ENCODE measurements around the gene USP13.

The USP13 gene

DNA sequence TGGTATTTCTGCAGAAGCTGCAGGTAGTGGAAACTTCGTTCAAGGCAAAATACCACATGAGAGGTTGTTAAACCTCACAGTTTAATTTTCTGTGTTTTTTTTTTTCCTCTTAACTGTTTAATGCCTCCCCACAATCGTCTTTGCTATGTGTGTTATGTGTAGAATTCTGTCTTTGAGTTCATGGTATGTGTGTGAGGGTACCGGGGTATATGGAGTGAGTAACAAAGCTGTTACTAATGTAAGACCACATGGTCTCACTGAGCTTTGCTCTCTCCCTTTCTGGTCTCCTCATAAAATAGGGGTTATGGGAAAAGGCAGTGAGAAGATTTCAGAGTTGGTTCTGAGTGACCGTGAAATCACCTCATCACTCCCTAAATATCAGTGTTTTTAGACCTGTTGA is 143.6 kb downstream of the USP13 start:
- DNase-seq (ENCODE audit: low read depth): no peak

DNA sequence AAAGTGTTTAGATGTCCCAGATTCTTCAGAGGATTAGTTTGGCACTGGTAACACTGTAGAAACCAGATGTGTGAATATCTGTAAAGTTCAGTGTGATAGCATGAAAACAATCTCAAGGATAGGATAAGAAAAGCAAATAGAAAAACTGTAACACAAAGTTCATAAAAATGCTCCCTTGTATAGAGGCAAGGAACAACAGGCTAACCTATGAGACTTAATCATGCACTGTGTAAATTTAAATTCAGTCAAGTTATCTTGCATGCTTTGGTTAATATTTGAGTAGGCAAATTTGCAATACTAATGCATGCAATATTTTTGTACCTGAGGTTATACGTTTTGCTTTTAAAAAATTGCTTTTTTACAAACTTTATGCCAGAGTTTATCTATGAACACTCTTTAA is 144.4 kb downstream of the USP13 start:
- no peak for DNase-seq (ENCODE audit: low read depth)

DNA sequence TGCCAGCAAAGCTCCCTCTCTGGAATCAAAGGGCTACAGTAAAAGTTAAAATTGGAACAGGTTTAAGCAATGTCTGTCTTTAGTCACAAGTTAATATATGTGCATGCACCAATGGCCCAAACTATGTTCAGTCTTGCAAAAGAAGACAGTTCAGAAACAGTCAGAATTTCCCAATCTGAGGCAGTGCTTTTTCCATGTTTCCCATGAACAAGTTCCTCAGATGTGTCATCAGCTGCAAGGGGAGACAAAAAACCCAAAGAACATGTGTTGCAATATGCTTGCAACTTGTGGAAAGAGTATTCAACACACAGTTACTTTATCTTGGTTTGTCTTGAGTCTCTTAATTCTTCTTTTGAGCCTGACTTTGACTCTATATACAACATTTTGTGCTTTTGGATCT is 148.4 kb downstream of the USP13 start:
- no peak for DNase-seq (ENCODE audit: low read depth)

DNA sequence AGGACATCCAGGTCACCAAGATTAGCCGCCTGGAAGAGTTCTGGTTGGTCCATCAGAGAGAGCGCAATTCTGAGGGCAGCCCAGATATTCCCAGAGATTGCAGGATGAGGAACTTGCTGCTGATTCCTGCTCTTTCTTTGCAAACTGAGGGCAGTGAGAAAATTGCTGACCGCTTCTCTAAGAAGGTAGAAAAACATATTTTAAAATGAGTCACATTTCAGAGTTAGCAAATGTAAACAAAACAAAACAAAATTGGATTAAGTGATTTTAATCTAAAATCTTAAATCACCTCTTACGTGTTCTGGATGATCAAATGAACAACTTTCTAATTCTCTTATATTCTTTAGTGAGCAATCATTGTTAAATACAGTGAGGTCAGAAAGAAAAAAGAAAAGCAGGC is 149.0 kb downstream of the USP13 start:
- no peak for DNase-seq (ENCODE audit: low read depth)

DNA sequence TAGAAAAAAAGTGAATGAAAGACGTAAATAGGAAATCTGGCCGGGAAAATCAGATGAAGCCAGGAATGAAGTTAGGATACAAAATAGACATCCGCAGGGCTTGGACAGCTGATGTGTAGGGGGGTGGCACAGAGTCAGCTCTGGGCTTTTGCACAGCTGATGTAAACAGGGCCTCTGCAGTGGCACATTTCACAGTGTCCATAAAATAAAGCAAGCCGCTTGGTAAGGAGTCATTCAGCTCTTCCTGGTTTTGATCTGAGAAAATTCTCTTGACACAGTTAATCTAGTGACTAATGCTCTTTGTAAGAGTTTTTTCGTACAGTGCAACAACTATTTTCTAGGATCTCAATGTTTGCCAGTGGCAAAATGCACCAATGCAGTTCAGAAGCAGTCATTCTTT is 153.3 kb downstream of the USP13 start:
- DNase-seq (ENCODE audit: low read depth): no peak

DNA sequence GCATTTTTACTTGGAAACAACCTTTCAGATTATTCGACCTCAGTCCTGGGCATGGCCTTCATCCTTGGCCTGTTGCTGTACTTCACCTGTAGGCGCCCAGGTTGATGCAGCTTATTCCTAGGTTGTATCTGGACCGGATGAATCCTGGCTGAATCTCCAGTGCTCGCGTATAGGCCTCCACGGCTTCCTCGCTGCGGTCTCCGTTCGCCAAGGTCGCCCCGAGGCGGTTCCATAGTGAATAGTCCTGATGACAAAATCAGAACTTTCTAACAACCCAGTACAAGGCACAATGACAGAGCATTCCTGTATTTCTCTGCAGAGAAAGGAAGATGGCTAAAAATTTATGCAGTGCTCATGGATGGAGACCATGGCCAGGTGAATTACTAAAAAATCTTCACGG is 154.7 kb downstream of the USP13 start:
- DNase-seq (ENCODE audit: low read depth): no peak

DNA sequence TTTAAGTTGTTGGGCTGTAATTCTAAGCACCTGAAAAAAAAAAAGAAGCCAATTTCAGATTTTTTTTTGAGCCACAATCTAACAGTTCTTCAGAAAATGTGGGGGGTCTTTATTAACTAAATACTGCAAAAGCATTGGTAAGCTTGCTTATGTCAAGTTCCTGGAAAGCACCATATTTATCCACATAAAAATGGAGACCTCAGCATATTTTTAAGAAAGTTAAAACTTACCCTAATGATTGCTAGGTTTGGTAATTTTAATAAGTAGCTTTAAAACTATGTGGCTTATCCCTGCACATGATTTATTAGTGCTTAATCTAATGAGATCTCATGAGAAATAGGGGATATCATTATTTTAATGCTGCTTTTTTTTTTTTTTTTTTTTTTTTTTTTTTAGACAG is 156.8 kb downstream of the USP13 start:
- no peak for DNase-seq (ENCODE audit: low read depth)

DNA sequence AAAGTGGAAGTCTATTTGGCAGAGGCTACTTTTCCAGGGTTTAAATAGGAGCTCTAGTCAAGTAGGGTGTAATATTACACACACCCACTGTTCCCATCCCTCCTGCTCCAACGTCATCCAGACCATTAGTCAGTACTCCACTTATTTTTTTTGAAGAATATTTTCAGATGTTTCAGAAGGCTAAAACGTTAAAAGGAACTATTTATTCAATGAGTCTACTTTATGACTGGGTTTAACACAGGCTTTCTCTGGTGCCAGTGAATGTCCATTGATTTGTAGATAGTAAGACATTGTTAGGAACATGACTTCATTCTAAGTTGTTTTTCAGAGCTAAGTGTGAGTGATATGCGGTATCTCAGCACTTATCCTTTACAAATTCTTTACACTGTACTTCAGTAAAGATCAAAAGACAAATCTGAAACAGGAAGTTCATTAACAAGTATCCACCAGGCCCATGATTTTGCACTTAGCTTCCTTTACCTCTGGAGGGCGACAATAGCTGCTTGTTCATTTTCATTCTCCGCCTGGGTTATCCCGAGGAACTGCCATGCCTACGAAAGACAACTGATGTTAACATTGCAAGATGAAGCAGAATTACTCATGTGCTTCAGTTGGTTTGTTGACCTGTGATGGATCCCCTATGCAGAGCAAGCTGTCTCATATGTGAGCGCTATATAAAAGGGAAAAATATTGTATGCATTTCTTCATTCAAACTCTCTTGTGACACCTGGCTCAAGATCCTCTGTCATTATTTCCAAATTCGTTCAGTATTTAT is 158.7 kb downstream of the USP13 start:
- DNase-seq (ENCODE audit: low read depth): no peak

DNA sequence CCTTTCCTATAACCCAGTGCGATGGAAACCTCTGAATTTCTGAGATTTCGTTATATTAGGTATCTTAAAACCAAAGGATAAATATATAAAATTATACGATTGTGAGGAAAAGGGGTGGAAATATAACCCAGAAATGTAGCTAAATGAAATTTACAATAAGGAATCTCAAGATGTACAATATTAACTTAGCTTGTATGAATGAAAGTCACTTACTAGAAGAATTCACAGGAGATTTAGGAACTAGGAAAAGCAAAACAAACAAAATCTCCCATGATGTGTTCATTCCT is 159.2 kb downstream of the USP13 start:
- DNase-seq (ENCODE audit: low read depth): no peak

DNA sequence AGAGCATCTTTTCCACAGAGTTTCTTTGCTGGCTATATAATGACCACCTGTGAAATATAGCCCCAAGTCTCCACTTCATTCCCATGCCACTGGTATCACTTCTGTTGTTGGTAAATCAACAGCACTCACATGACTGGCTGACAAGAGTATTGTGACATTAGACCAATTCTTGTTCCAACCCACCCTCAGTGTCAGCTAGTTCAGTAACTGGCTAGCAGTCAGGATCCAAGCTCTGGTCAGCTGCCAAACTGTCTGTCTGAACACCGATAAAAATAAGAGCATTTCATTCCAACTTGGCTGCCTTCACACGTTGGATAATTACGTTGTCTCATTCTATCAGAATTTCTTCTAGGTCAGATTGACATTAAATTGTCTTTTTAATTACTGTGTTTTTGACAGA is 166.5 kb downstream of the USP13 start:
- DNase-seq (ENCODE audit: low read depth): no peak

DNA sequence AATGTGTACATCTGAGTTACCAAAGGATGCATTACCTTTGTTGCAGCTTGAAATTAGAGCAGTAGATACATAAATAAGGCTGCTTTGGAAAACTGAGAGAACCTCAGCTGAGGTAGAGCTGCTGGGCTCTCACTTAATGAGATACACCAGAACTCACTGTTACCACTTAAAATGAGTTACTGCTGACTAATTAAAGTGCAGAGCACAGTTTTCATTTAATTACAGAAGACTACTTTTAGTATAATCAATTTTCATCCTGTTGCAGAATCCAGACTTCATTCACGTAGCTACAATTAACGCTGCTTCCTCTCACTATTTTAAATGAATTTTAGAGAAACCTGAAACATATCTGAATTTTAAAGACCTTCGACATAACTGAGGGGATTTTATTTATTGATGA is 169.5 kb downstream of the USP13 start:
- no peak for DNase-seq (ENCODE audit: low read depth)

DNA sequence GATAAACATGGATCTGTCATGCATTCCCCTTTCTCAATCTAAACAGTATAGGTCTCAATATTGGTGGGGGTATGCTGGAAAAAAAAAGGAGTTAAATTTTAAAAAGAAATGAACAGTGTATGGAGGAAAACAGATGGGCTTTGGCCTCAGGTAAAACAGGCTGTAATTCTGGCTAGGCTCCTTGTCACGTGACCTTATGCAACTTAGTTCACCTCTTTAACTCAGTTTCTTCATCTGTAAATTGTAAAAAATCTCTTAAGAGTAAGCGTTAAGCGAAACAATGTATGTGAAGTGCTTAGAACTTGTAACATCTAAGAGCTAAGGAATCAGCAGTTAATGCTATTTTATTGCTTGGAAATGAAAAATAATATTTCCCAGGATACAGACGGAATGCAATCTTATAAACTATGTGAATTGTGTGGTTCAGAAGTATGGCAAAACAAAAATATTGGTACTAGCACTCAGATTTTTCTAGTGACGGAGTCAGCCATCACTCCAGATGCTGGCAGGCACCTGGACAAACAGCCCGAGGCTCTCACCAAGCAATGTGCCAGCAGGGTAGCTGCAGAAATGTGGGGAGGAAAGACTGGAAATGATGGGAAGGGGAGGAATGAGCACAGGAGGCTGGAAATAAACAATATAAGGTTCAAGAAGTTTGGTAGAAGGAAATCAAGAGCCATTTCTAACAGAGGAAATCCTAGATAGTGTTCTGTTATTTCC is 172.8 kb downstream of the USP13 start:
- DNase-seq (ENCODE audit: low read depth): no peak

DNA sequence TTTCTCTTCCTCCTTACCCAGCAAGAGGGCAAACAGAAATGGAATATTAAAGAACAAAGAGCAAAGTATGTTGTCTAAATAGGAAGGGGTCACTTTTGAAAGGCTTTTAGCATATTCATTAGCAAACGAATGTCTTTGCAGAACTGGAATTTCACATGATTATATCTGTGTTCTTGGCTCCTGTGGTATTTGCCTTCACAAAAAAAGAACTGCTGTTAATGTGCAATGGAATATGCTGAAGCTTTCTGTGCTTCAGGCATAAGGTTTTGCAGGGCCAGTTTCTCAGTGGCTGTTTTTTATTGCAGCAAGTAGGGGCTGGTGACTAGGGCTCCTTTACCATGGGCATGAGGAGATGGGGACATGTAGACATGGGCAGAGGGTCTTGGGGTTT is 173.4 kb downstream of the USP13 start:
- no peak for DNase-seq (ENCODE audit: low read depth)

DNA sequence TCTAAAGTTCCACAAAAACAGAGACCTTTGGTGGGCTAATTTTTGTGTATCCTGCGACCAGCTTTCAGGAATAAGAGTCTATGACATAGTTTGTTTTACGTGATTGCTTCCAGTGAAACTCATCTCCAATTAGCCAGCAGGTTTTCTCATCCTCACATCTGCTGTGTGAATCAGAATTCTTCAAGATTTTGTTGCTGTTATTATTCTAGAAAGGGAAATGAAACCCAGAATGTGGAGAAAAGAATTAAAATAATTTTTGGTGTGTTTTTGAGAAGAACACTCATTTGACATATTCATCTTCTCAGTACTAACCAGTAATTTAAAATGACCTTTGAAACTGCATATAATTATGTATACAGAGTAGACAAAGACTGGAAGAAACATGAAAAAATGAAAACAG is 175.9 kb downstream of the USP13 start:
- no peak for DNase-seq (ENCODE audit: low read depth)

DNA sequence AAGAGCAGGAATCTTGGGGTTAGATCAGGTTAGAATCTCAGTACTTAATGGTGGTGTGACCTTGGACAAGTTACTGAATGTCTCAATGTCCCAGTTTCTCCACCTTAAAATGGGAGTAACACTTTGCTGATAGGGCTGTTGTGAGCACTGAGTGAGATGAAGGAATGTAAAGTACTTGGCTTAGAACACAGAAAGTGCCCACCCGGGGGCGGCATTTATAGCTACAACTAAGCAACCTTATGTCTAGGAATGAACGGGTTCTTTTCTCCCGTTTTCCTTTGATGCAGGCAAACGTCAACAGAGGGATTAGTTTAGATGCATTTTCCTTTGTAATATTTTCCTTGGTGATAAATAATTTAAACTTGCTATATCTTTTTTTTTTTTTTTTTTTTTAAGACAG is 176.6 kb downstream of the USP13 start:
- no peak for DNase-seq (ENCODE audit: low read depth)

DNA sequence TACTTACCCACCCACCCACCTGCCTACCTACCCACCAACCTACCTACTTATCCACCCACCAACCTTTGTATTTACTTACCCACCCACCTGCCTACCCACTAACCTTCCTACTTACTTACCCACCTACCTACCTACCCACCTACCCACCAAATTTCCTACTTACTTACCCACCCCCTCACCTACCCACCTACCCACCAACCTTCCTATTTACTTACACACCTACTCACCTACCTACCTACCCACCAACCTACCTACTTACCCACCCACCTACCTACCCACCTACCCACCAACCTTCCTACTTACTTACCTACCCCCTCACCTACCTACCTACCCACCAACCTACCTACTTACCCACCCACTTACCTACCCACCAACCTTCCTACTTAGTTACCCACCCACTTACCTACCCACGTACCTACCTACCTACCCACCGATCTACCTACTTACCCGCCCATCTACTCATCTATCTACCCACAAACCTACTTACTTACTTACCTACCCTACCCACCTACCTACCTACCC is 179.6 kb downstream of the USP13 start:
- no peak for DNase-seq (ENCODE audit: low read depth)

DNA sequence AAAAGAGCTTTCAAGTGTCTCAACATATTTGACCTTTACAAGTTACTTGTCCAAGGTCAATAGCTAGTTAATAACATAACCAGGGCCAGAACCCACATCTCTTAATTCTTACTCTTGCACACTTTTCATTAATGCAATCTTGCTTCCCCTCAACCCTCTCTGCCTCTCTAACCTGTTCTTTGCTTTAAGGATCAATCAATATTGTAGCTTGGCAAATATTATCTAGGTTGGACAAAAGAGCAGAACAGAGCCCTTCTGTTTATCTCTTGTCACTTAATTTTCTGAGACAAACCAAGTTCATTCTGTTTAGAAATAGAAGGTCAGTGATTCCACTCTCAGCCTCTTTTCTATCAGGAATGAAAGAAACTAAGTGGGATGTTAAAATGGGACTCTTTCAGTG is 180.5 kb downstream of the USP13 start:
- no peak for DNase-seq (ENCODE audit: low read depth)

DNA sequence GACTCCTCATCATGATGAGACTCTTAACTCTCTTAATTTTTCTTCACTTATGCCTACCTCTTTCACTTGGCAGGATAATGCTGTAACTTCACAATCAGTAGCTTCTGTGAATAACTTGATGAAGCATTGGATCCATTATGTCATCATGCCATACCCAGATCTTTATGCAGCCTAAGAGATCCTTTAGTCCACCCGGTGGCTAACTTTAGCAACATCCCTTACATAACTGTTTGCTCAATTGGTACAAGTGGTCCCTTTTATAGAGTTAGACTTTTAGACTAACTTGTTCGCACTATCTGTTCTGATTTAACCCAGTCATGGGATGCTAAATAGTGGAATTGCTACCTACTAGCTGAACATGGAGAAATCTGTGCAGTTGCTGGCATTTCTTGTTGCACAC is 184.5 kb downstream of the USP13 start:
- no peak for DNase-seq (ENCODE audit: low read depth)

Measured in stimulated activated CD8-positive, alpha-beta memory T cell treated with anti-CD3 and anti-CD28 coated beads, Interleukin-15, amount 100 ng/mL, for 1 hour (primary cell).